Measurements from ENCODE around the gene PHC2.

Gene PHC2

DNA sequence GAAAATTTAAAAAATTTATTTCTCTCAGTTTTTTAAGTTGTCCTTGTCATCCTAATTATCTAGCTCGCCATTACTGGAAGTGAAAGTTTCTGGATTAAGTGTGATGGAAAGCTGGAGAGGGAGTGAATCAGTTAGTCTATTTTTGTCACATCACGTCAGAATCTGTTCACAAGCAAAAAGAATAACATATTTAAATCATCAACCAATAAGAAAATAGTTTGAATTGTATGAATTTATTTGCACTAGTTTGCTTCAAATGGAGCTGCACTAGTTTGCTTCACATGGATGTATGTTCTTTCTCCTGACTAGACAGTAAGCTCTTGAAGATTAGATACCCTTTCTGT is 22.8 kb downstream of the PHC2 start:
- DNase-seq (ENCODE audit: low read depth) = no peak
- no peak overlapping the region for H3K4me3 ChIP-seq (ENCODE audit: low read depth, low read length)
- TF ChIP-seq CTCF (IDR thresholded peaks at IDR 0.05; ENCODE audit: insufficient read depth, low read depth, low read length, missing control alignments) = no peak

GRCh38 chr1:33407352-33408092 is 23.4 kb downstream of the PHC2 start:
- TF ChIP-seq CTCF (IDR thresholded peaks at IDR 0.05; ENCODE audit: insufficient read depth, low read depth, low read length, missing control alignments) = no peak
- no peak for DNase-seq (ENCODE audit: low read depth)
- no peak overlapping the region for H3K4me3 ChIP-seq (ENCODE audit: low read depth, low read length)

- no peak for TF ChIP-seq CTCF (IDR thresholded peaks at IDR 0.05; ENCODE audit: insufficient read depth, low read depth, low read length, missing control alignments)
- H3K4me3 ChIP-seq (ENCODE audit: low read depth, low read length) = no peak overlapping the region
- no peak for DNase-seq (ENCODE audit: low read depth)
Measured at GRCh38 chr1:33402206-33402605, 28.7 kb downstream of the PHC2 start.

DNA sequence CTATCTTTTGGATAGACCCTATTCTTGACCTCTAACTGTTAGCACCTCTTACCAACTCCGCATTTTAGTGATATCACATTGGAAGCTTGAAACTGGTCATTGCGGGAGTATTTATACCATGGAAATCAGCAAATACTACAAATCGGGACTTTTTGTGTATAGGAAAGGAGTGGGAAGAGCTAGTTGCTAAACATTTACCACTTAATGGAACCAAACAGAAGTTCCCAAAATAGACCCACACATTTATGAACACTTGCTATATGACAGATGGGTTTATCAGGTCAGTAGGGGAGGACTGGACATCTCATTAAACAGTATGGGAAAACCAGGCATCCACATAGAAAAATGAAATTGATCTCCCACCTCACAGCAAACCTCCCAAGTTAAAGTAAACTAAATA is 29.4 kb downstream of the PHC2 start:
- no peak for DNase-seq (ENCODE audit: low read depth)
- H3K4me3 ChIP-seq (ENCODE audit: low read depth, low read length) = no peak overlapping the region
- no peak for TF ChIP-seq CTCF (IDR thresholded peaks at IDR 0.05; ENCODE audit: insufficient read depth, low read depth, low read length, missing control alignments)

DNA sequence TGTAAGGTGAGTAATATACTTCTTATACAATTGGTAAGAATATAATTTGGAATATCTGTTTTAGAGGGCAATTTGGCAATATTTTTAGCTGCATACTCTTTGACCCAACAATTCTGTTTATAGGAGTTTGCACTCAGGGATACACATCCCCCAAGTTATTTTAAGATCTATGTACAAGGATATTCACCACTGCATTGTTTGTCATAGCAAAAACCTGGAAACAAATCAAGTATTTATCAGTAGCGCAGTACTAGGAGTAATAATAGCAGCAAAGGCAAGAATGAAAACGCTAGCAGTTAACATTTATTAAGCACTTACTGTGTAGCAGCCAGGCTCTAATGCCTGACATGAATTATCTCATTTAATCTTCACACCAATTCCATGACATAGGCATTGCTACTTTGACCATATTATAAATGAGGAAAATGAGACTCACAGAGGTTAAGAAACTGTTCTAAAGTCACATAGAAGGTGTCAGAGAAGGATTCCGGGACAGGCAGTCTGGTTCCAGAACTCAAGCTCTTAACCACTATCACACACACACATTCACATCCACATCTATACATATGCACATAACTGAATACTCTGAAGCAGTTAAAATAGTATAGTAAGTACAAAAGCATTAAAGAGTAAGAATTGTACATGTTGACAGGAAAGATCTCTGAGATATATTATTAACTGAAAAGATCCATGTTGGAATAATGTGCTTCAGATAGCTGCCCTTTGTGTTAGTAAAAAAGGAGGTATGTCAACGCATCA is 30.6 kb downstream of the PHC2 start:
- H3K4me3 ChIP-seq (ENCODE audit: low read depth, low read length) = no peak overlapping the region
- no peak for DNase-seq (ENCODE audit: low read depth)
- no peak for TF ChIP-seq CTCF (IDR thresholded peaks at IDR 0.05; ENCODE audit: insufficient read depth, low read depth, low read length, missing control alignments)

- H3K4me3 ChIP-seq (ENCODE audit: low read depth, low read length) = no peak overlapping the region
- no peak for TF ChIP-seq CTCF (IDR thresholded peaks at IDR 0.05; ENCODE audit: insufficient read depth, low read depth, low read length, missing control alignments)
- DNase-seq (ENCODE audit: low read depth) = no peak
Measured at GRCh38 chr1:33399375-33399774, 31.5 kb downstream of the PHC2 start.
